K562 (cell line): ENCODE results near the gene MLX. TPM values are rescaled to one million over a fixed set of nuclear protein-coding genes. Genes with fewer than 3 reads are reported as not detected.

Experiments
- DDX20 ChIP-seq: fragments of 450-650 bp; IDR thresholded peaks from 2 replicates; pipeline ENCODE4 v1.6.1; 2016; ENCODE audit warnings: missing genetic modification characterization, low read depth, mild to moderate bottlenecking, missing compliant biosample characterization, moderate library complexity
- DLX4 ChIP-seq: fragments of 250-450 bp; sonication (Bioruptor Pico); IDR thresholded peaks from 2 replicates; pipeline ENCODE4 v1.6.1; 2021; ENCODE audit warnings: mild to moderate bottlenecking
- E2F6 ChIP-seq, 2 experiments: IDR thresholded peaks; 2 replicates each; pipeline ENCODE4 v1.6.1; 2011; ENCODE audit warnings: borderline replicate concordance in 1 of 2, control low read depth in 1 of 2, low read depth in 1 of 2, low read length in 1 of 2, mild to moderate bottlenecking in 1 of 2, mixed read lengths in 1 of 2, moderate library complexity in 1 of 2; ENCODE audit not compliant: insufficient read depth in 1 of 2, insufficient read length in 1 of 2, poor library complexity in 1 of 2, severe bottlenecking in 1 of 2; ENCODE audit errors: extremely low read depth in 1 of 2
- HDAC3 ChIP-seq: fragments of 450-650 bp; IDR thresholded peaks from 2 replicates; pipeline ENCODE4 v1.6.1; 2018; ENCODE audit warnings: borderline replicate concordance, mild to moderate bottlenecking, moderate library complexity; ENCODE audit not compliant: partially characterized antibody
- HIVEP1 ChIP-seq: fragments of 250-450 bp; sonication (Bioruptor Pico); IDR thresholded peaks from 2 replicates; pipeline ENCODE4 v1.4.0; 2020; ENCODE audit warnings: mild to moderate bottlenecking
- MEF2D ChIP-seq: conservative IDR thresholded peaks from 2 replicates; pipeline ENCODE4 v1.6.1; 2016; ENCODE audit warnings: low read depth, missing genetic modification characterization, missing compliant biosample characterization
- MGA ChIP-seq: fragments of 450-650 bp; IDR thresholded peaks from 2 replicates; pipeline ENCODE4 v1.6.1; 2016; ENCODE audit warnings: mild to moderate bottlenecking, moderate library complexity
- SMAD4 ChIP-seq: fragments of 250-450 bp; sonication (Bioruptor Pico); conservative IDR thresholded peaks from 2 replicates; pipeline ENCODE4 v1.8.0; 2021; ENCODE audit warnings: inconsistent platforms, mild to moderate bottlenecking, moderate library complexity
- THAP7 ChIP-seq: fragments of 250-450 bp; sonication (Bioruptor Pico); IDR thresholded peaks from 2 replicates; pipeline ENCODE4 v1.5.0; 2021
- ZC3H4 ChIP-seq: sonication (generic); formaldehyde crosslinking; IDR thresholded peaks from 2 replicates; pipeline ENCODE4 v1.9.0; 2021; ENCODE audit warnings: missing genetic modification reagents, borderline replicate concordance
- ZNF436 ChIP-seq: fragments of 250-450, 450-650 bp; sonication (Bioruptor Pico); formaldehyde crosslinking; IDR thresholded peaks from 2 replicates; pipeline ENCODE4 v1.7.0; 2020; ENCODE audit warnings: mild to moderate bottlenecking
- ZNF668 ChIP-seq: fragments of 250-450 bp; sonication (Bioruptor Pico); IDR thresholded peaks from 2 replicates; pipeline ENCODE4 v1.8.0; 2022; ENCODE audit warnings: mild to moderate bottlenecking, inconsistent platforms
- polyA plus RNA-seq, 8 experiments: library from polyadenylated mRNA; depleted of rRNA in 4 of 8; stranded (reverse) in 5 of 8; unstranded in 3 of 8; fragments of >200 nt; fragmentation: Nextera tagmentation in 2 of 8; fragmentation: Illumina TruSeq in 1 of 8; extraction: Ambion mirVana in 2 of 8; extraction: Trizol in 1 of 8; gene quantifications; 2 replicates each; pipeline versions ENCODE4 v1.2.1 to v1.2.3, GENCODE V29; 2011 to 2014; ENCODE audit warnings: inconsistent platforms in 1 of 8, missing spikeins in 1 of 8
- total RNA-seq, 7 experiments: library from RNA; depleted of rRNA in 6 of 7; stranded (reverse); fragments of >200 nt in 6 of 7; fragmentation: Illumina TruSeq in 2 of 7; extraction: Trizol in 2 of 7; gene quantifications; 2 replicates each; pipeline versions ENCODE4 v1.2.1 to v1.2.3, GENCODE V29; 2011 to 2021; ENCODE audit warnings: low replicate concordance in 1 of 7

Gene MLX
- total and polyA plus RNA-seq, 9 of the 15 experiments (the other 6 are each of a cell fraction or from before 2014, with no cell fraction given) = 42.9 to 100 (median 58.9) TPM

- TF ChIP-seq MGA = peak; percentile 48; the same call in 1 of the 2 replicates
- TF ChIP-seq E2F6 (IDR thresholded peaks at IDR 0.05; ENCODE audit: borderline replicate concordance in 1 of 2, extremely low read depth in 1 of 2, insufficient read depth in 1 of 2, insufficient read length in 1 of 2, low read depth in 1 of 2, low read length in 1 of 2, poor library complexity in 1 of 2, severe bottlenecking in 1 of 2) = peak; percentile 63 to 82
- TF ChIP-seq ZC3H4 (CRISPR knock-in tag) = no peak
- no peak for TF ChIP-seq MEF2D (tag)
- no peak for TF ChIP-seq DDX20 (tag)
- peak; percentile 95 for TF ChIP-seq SMAD4 (CRISPR knock-in tag)
- TF ChIP-seq DLX4 (CRISPR knock-in tag) = no peak
- TF ChIP-seq HIVEP1 = no peak
- TF ChIP-seq THAP7 (CRISPR knock-in tag) = no peak
- TF ChIP-seq HDAC3 = peak; percentile 43
- TF ChIP-seq ZNF436 (CRISPR knock-in tag) = no peak
- no peak for TF ChIP-seq ZNF668 (CRISPR knock-in tag)
Observed at GRCh38 chr17:42531455-42532354, 35.2 kb upstream of the MLX start (continued).
